Cardiac muscle cell (in vitro differentiated cells and primary cell): Measurements from ENCODE around the gene TDRD12. TPM values are rescaled to one million over a fixed set of nuclear protein-coding genes. Genes with fewer than 3 reads are reported as not detected.
A peak's percentile ranks its signal among the peaks of the same experiment; 100 is the strongest.

Source experiments
- DNase-seq, 2 donors: peaks; one replicate each; pipeline versions ENCODE4 v3.0.0 to v3.0.0-alpha.2; 2010 to 2017; ENCODE audit warnings: low read depth in 1 of 2, low spot score in 1 of 2
- H3K27ac ChIP-seq: fragments of 200-600 bp; sonication (generic); 2 replicates; pipeline ENCODE4 v1.5.1; 2016
- H3K27me3 ChIP-seq: fragments of 200-600 bp; sonication (generic); 2 replicates; pipeline ENCODE4 v1.6.0; 2016; ENCODE audit warnings: control low read depth
- H3K36me3 ChIP-seq: fragments of 200-600 bp; sonication (generic); 2 replicates; pipeline ENCODE4 v1.5.1; 2016; ENCODE audit warnings: control low read depth
- H3K4me1 ChIP-seq: fragments of 200-600 bp; sonication (generic); 2 replicates; pipeline ENCODE4 v1.8.1; 2017; ENCODE audit warnings: low read depth, mild to moderate bottlenecking, mixed run types
- H3K4me3 ChIP-seq: fragments of 200-600 bp; sonication (generic); 2 replicates; pipeline ENCODE4 v1.5.1; 2016; ENCODE audit warnings: mild to moderate bottlenecking
- H3K9me3 ChIP-seq: fragments of 200-600 bp; sonication (generic); 2 replicates; pipeline ENCODE4 v1.5.1; 2017; ENCODE audit warnings: low read depth, mild to moderate bottlenecking, control low read depth
- CTCF ChIP-seq: IDR thresholded peaks from 2 replicates; pipeline ENCODE4 v1.5.1; 2012; ENCODE audit warnings: low read depth, mild to moderate bottlenecking, low read length
- polyA plus RNA-seq: library from polyadenylated mRNA; unstranded; fragments of >200 nt; fragmentation: Nextera tagmentation; extraction: Ambion mirVana; gene quantifications from 2 replicates; pipeline ENCODE4 v1.2.1, GENCODE V29; 2016
- total RNA-seq: library from RNA; depleted of rRNA; stranded (reverse); fragments of >200 nt; gene quantifications from 2 replicates; pipeline ENCODE4 v1.2.3, GENCODE V29; 2016

The TDRD12 gene
- total RNA-seq (0.03 TPM in 1 of 2 replicates, not detected in the other), polyA plus RNA-seq (0.10 TPM in 1 of 2 replicates, not detected in the other)

DNA sequence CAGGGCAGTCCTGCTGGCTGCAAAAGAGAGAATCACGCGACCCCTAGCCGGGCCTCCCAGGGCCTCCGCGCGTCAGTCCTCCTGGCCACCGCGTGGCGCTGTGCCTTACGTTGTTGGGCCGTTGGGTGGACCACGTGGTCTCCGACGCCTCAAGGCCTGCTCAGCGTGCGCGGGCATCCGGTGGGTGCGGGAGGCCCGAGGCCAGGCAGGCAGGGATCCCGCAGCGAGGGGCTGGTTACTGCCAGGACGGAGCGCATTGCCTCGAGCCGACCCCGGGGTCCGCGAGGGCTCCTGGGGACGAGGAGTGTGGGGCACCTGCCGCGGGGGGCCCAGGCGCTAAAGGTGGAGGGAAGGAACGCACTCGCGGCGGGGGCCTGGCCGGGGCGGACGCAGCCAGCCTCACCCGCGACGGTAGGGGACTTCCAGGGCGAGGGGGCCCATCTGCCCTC lies at the start of gene TDRD12:
TSS of gene TDRD12 (plus strand) at position 157 of the 449 bp plus-strand sequence. CDS start 306 bp downstream, outside the sequence.
- TF ChIP-seq CTCF: no peak
- H3K9me3 ChIP-seq: no peaks in the 10 kb centered on the region
- no peak within 1 kb of the TSS for H3K27ac ChIP-seq
- no peaks in the 10 kb centered on the region for H3K36me3 ChIP-seq
- H3K4me1 ChIP-seq: no peaks in the 10 kb centered on the region
- no peak within 1 kb of the TSS for H3K4me3 ChIP-seq
- no peak for DNase-seq
- H3K27me3 ChIP-seq: no peaks in the 10 kb centered on the region

- no peaks in the 10 kb centered on the region for H3K9me3 ChIP-seq
- no peaks in the 10 kb centered on the region for H3K36me3 ChIP-seq
- peaks cover under 1% of the 10 kb centered on the region for H3K4me1 ChIP-seq
- TF ChIP-seq CTCF: no peak
- no peak overlapping the region for H3K27ac ChIP-seq
- peaks cover 16% of the 10 kb centered on the region for H3K27me3 ChIP-seq
- H3K4me3 ChIP-seq: no peak overlapping the region
- peak in 1 of 2 donors; percentile 41 for DNase-seq
Observed at GRCh38 chr19:32671883-32672593, 47.5 kb upstream of the TDRD12 start.

DNA sequence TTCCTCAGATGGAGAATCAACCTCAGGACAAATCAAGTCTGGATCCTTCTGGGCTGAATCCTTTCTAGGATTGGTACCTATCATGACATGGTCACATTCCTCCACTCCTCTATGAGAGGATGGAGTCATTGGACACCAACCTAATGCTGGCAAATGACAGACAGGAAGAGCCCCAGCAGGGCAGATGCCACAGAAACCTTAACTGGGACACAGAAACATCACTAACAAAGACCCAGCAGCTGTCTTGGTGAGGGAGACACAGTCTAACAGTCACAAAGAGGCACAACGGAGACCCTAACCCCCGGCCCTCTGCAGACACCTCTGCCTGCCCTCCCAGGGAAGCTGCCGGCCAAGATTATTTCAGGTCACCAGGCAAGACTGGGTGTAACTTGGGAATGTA lies 46.7 kb upstream of the TDRD12 start:
- no peaks in the 10 kb centered on the region for H3K36me3 ChIP-seq
- TF ChIP-seq CTCF: no peak
- no peak overlapping the region for H3K4me3 ChIP-seq
- H3K27ac ChIP-seq: no peak overlapping the region
- H3K4me1 ChIP-seq: peaks cover 8% of the 10 kb centered on the region
- DNase-seq: no peak
- H3K9me3 ChIP-seq: no peaks in the 10 kb centered on the region
- H3K27me3 ChIP-seq: peaks cover 17% of the 10 kb centered on the region

GRCh38 chr19:32673573-32673972 lies 46.0 kb upstream of the TDRD12 start:
- no peaks in the 10 kb centered on the region for H3K36me3 ChIP-seq

DNA sequence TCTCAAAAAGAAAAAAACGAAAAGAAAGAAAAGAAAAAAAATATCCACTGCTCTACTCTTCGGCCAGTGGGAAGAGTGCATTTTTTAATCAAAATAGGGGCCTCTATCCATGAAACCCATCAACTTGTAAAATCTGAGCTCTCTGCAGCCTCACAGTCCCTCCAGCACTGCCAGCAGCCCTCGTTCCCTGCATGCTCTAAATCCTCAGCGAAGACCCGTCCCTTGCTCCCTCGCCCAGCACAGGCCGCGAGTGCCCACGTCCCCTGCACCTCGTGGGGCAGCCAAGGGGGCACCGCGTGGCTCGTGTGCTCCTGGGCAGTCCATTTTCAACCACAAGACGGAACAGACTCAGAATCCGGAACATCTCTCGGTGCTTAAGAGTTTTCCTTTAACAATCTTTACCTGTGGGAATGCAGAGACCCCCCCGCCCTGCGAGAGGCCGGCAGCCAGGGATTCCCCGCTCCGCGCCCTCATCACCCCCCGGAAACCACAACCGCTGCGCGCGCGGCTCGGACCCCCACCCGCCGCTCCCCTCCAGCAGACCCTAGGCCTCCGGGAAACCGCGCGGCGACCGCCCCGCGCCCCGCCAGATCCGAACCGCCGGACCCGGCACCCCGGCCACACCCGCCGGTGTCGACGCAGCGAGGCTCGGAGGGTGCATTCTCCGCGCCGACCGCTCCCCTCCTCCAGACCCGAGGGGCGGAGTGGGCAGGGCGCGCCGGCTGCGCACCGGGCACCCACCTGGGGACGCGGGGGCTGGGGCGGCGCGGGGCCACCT lies 45.2 kb upstream of the TDRD12 start:
- Histone ChIP-seq H3K36me3 (no peaks in the 10 kb centered on the region), H3K4me3 (peak overlapping the region; percentile 86), H3K27me3 (peaks cover 17% of the 10 kb centered on the region), H3K27ac (no peak overlapping the region), H3K4me1 (peaks cover 8% of the 10 kb centered on the region), H3K9me3 (no peaks in the 10 kb centered on the region)
- no peak for TF ChIP-seq CTCF
- DNase-seq: no peak

More at GRCh38 chr19:32673573-32673972, 46.0 kb upstream of the TDRD12 start:
- no peak for DNase-seq
- Histone ChIP-seq H3K4me3 (no peak overlapping the region), H3K4me1 (peaks cover 8% of the 10 kb centered on the region), H3K27ac (no peak overlapping the region), H3K27me3 (peaks cover 17% of the 10 kb centered on the region), H3K9me3 (no peaks in the 10 kb centered on the region)
- TF ChIP-seq CTCF: no peak
